Stimulated activated CD4-positive, alpha-beta T cell treated with anti-CD3 and anti-CD28 coated beads, Interleukin-2, amount 100 ng/mL, for 48 hours (primary cell): Measurements from ENCODE around the gene EDARADD.
"Not testable (repeated sequence)": the region's sequence is repeated elsewhere in the genome, so short reads cannot be mapped to it uniquely, and the experiment has no call there.

ENCODE experiments used
- DNase-seq, 2 donors: peaks; one replicate each; pipeline ENCODE4 v3.0.0-alpha.2; 2020

EDARADD gene

GRCh38 chr1:236491469-236492136 is 97.5 kb downstream of the EDARADD start:
- no peak for DNase-seq

- DNase-seq: no peak
Measured at GRCh38 chr1:236492378-236492777, 98.3 kb downstream of the EDARADD start.

GRCh38 chr1:236494082-236494481 is 100.0 kb downstream of the EDARADD start:
- DNase-seq: no peak

GRCh38 chr1:236494586-236495466 is 100.7 kb downstream of the EDARADD start:
- DNase-seq: no peak

- DNase-seq: no peak
Measured at GRCh38 chr1:236495467-236496112, 101.5 kb downstream of the EDARADD start.

GRCh38 chr1:236497908-236498307 is 103.8 kb downstream of the EDARADD start:
- no peak for DNase-seq

- DNase-seq: no peak
Measured at GRCh38 chr1:236501093-236501492, 107.0 kb downstream of the EDARADD start.

GRCh38 chr1:236502579-236502971 is 108.5 kb downstream of the EDARADD start:
- DNase-seq: no peak

- no peak for DNase-seq
Measured at GRCh38 chr1:236502972-236503639, 109.0 kb downstream of the EDARADD start.

- DNase-seq: not testable (repeated sequence)
Measured at GRCh38 chr1:236504338-236504737, 110.3 kb downstream of the EDARADD start.

- no peak for DNase-seq
Measured at GRCh38 chr1:236507022-236507700, 113.1 kb downstream of the EDARADD start.

GRCh38 chr1:236508593-236509027 is 114.5 kb downstream of the EDARADD start:
- DNase-seq: no peak

GRCh38 chr1:236509203-236509602 is 115.1 kb downstream of the EDARADD start:
- no peak for DNase-seq

- no peak for DNase-seq
Measured at GRCh38 chr1:236509647-236510401, 115.7 kb downstream of the EDARADD start.

GRCh38 chr1:236511735-236512418 is 117.8 kb downstream of the EDARADD start:
- no peak for DNase-seq

- no peak for DNase-seq
Measured at GRCh38 chr1:236514703-236515442, 120.8 kb downstream of the EDARADD start.

GRCh38 chr1:236515443-236515958 is 121.4 kb downstream of the EDARADD start:
- no peak for DNase-seq

- no peak for DNase-seq
Measured at GRCh38 chr1:236516929-236517704, 123.0 kb downstream of the EDARADD start.

- DNase-seq: no peak
Measured at GRCh38 chr1:236518322-236518721, 124.2 kb downstream of the EDARADD start.
